Stimulated activated CD4-positive, alpha-beta T cell treated with anti-CD3 and anti-CD28 coated beads, TNF-alpha, amount 100 ng/mL, for 4 hours (primary cell): ENCODE results near the gene ELP6.
"Not testable (repeated sequence)": the region's sequence is repeated elsewhere in the genome, so short reads cannot be mapped to it uniquely, and the experiment has no call there.

ENCODE experiments used
- DNase-seq, 3 experiments: peaks; one replicate each; pipeline ENCODE4 v3.0.0-alpha.2; 2020; ENCODE audit warnings: low read depth in 3 of 3

The ELP6 gene

DNA sequence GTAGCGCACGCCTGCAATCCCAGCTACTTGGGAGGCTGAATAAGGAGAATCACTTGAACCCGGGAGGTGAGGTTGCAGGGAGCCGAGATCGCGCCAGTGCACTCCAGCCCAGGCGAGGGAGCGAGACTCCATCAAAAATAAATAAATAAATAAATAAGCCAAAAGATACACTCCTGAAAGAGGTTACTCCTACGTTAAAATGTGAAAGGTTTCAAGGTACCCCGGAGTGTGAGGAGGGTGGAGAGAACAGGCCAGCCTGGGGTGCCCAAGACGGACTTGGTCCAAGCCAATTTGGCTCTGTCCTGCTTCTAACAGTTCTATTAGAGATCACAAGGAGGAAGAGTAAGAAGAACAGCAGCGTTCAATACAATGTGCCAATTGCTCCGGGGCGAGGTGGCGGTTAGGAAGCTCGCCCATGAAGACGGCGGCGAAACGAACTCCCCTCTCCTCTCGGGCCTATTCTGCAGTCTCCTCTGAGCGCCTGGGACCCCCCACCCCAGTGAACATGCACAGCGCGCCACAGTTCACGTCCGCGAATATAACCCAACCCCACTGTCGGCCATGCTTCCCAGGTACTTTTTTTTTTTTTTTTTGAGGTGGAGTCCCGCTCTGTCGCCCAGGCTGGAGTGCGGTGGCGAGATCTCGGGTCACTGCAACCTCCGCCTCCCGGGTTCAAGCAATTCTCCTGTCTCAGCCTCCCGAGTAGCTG lies 942 bp downstream of the ELP6 start:
- peak in 1 of 3 experiments; percentile 13 for DNase-seq

DNA sequence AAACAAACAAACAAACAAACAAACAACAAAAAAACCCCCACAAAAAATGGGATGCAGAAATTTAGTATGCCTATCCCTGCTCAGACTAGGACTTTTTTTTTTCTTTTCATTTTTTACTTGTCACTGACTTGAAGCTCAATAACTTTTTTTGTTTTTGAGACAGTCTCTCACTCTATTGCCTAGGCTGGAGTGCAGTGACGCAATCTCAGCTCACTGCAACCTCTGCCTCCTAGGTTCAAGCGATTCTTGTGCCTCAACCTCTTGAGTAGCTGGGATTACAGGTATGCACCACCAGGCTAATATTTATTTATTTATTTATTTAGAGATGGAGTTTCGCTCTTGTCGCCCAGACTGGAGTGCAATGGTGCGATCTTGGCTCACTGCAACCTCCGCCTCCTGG lies 8.2 kb downstream of the ELP6 start:
- not testable (repeated sequence) for DNase-seq

DNA sequence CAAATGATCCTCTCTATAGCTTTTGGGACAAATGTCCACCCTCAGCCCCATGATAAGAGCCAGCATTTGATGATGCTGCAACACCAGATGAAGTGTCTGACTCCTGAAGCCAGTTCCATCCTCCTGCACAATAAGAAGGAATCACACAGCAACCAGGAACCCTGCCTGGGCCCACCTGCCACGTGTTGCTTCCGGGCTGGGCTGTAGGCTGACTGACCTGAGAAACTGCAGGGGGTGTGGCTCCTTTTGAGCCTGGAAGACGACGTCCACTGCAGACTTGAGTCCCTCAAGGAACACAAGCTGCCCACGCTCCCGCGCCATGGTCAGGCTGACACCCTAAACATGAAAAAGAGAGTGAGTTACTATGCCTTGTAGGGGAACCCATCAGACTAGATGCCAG lies 9.4 kb downstream of the ELP6 start:
- DNase-seq, result no peak

DNA sequence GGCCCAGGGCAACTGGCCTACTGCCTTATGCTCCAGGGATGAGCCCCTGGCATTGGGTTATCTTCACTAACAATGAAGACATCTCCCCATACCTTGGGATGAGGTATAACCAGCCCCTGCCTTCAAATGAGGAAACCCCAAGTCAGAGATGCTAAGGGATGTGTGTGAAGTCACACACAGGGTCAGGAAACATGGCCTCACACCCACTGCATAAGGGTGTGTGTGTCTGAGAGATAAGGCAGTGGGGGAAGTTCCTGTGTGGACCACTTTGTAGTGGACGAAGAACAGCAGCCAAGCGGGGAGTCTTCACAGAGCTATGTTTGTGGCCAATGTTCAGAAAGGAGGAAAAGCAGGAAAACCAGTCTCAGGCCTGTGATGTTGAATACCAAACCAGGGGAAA lies 10.5 kb downstream of the ELP6 start:
- DNase-seq, result no peak

DNA sequence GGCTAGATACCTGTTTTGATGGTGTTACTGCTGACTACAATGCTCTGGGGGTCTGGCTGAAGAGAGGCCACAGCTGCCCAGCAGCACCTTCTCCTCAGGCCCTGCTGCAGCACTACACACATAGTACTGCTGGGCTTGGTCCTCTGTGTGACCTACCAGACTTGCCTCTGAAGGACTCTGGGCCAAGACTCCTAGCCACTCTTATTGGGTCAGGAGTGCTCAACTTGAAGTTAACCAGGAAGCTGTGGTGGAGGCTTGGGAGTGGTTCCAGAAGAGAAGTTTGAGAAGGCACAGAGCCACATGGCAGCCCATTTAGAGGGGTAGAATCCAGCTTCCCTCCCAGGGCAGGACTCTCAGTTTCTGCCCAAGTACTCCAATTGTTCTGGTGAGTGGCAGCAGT lies 16.6 kb downstream of the ELP6 start:
- no peak for DNase-seq

DNA sequence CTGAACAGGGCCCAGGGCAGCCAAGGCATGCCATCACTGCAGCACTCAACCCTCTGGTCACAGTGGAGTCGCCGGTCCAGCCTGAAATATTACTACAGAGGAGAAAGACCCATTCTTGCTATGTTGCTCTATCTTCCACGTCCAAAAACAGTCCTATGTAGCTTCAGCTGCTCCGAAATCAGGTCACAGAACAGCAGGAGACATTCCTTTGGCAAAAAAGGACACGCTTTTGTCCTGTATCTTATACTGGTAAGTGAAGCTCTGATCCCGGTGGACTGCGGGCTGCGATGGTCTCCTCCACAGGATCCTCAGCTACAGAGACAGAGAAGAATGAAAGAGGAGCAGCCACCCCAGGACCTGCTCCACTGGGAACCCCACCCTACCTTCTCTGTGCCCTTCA lies 17.6 kb downstream of the ELP6 start:
- no peak for DNase-seq

DNA sequence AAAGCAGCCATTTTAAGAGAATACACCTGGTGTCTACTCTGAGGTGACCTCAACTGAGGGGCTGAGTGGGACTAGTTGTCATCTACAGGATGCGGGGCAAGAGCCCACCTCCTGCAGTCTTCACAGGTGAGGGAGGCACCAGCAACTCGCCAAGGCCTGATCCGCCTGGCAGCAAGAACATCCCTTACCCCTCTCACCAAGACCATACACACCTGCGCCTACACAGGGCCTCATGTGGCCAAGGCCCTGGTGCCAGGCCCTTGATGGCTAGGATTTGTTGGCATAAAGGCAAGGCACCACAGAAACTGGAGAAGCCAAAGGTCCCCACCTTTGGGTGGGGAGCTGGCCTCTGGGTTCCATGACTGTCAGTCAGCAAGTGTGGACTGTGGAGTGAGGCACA lies 18.4 kb downstream of the ELP6 start:
- DNase-seq, result no peak

DNA sequence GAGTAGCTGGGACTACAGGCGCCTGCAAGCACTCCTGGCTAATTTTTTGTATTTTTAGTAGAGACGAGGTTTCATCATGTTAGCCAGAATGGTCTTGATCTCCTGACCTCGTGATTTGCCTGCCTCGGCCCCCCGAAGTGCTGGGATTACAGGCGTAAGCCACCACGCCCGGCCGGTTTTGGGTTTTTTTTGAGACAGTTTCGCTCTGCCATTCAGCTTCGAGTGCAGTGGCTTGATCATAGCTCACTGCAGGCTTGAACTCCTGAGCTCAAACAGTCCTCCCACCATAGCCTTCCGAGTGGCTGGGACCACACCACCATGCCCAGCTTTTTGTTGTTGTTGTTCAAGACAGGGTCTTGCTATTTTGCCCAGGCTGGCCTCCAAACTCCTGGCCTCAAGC lies 21.7 kb downstream of the ELP6 start:
- DNase-seq, result no peak

DNA sequence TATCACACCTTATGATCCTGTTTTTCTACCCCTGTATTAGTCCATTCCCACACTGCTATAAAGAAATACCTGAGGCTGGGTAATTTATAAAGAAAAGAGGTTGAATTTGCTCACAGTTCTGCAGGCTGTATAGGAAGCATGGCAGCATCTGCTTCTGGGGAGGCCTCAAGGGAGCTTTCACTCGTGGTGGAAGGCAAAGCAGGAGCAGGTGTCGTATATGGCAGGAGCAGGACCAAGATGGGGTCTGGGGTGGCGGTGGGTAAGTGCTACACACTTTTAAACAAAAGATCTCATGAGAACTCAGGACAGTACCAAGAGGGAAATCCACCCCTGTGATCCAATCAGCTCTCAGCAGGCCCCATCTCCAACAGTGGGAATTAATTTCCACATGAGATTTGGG lies 22.3 kb downstream of the ELP6 start:
- DNase-seq, result no peak

DNA sequence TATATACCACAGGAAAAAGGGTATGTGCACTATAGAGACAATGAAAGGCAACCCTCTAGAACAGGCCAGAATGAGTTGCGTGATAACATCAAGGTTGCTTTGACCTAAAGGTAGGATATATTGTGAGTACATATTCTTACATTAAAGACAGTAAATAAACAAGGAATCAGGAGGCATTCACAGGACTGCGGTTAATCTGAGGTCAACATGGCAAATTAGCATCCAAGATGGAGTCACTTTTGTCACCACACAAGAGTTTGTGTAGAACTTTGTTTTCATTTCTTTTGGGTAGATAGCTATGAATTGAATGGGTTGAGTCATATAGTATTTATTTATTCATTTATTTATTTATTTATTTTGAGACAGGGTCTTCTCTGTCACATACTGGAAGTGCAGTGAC lies 26.2 kb downstream of the ELP6 start:
- DNase-seq, result no peak

DNA sequence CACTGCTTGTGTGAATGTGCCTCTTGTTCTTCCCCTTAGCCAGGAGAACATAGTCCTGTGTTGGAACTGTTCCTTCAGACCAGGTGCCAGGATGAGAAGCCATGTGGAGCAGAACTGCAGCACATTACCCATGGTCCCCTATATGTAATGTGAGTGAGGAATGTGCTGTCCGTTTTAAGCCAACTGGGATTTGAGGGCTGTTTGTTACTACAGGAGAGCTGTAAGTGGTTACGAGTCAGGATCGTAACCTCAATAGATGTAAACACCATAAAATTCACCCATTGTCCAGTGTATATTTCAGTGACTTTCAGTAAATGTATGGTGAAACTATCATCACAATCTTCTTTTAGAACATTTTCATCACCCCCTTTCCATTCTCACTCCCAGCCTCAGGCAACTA lies 27.7 kb downstream of the ELP6 start:
- DNase-seq, result no peak

DNA sequence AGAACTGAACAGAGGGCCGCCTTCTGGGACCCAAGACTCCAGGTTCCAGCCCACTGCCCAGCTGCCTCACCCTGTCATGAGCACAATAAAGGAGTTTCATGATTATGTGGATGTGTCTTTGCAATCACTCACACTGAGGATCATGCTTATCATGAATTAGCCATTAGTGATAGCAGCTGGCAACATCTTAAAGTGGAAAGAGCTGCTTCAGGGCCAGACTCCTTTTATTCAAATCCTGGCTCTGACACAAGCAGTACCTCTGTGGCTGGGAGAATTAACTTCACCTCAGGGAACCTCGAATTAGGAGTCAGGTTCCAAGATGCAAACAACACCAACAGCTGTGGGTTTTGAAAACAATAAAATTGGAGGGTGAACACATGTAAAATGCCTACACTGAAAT lies 31.1 kb downstream of the ELP6 start:
- DNase-seq, result no peak

DNA sequence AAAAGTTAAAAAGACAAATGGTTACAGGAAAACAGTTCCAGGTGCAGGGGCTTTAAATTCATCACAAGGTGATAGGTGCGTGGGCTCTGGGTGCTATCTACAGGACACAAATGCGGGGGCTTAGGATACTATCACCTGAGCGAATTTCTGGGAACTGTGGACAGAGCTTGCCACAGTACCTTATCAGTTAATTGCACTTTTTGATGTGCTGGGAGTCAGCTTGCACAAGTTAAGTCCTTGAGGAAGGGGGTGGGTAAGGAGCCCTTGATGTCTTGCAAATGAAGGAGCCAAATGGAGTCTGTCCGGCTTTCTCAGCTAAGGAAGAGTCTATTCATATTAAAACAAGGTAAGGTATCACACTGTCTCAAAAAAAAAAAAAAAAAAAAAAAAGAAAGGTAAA lies 31.7 kb downstream of the ELP6 start:
- DNase-seq, result not testable (repeated sequence)

DNA sequence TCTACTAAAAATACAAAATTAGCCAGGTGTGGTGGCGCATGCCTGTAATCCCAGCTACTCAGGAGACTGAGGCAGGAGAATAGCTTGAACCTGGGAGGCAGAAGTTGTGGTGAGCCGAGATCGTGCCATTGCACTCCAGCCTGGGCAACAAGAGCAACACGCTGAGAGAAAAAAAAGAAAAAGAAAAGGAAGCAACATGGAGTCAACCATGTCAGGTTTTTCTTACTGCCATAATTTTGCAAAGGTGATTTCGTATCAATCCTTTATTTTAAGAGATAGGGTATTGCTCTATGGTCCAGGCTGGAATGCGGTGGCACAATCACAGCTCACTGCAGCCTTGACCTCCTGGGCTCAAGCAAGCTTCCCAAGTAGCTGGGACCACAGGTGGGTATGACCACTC lies 33.2 kb downstream of the ELP6 start:
- DNase-seq, result not testable (repeated sequence)

DNA sequence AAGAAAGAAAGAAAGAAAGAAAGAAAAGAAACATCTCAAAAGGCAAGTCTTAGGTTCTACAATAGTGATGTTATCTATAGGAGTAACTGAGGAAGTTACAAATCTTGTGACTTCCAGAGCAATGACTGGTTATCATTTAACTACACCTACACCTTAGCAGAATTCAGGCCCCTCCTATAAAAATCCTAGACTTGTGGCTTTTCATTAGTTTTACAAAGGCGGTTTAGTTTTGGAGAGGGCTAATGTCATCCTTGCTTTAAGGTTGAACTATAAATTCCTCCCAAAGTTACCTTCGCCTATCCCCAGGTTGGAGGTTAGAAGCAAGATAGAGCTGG lies 33.7 kb downstream of the ELP6 start:
- DNase-seq, result no peak

DNA sequence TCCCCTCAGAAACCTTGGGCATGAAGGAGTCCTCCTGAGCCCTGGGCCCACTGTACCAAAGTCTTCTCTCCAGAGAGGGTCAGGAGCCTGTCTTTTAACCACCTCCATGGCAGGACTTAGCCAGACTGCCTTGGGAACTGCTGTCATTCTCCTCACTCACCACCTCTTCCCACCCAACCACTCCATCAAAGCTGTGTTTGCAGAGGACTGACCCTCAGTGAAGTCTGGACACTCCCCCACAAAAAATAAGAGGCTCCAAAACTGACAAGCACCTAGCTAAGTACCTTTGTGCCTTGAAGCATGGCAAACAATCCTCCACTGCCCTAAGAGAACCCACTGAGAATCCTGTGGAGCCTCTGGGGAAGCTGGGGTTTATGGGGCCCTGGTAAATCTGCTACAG lies 35.5 kb downstream of the ELP6 start:
- no peak for DNase-seq

DNA sequence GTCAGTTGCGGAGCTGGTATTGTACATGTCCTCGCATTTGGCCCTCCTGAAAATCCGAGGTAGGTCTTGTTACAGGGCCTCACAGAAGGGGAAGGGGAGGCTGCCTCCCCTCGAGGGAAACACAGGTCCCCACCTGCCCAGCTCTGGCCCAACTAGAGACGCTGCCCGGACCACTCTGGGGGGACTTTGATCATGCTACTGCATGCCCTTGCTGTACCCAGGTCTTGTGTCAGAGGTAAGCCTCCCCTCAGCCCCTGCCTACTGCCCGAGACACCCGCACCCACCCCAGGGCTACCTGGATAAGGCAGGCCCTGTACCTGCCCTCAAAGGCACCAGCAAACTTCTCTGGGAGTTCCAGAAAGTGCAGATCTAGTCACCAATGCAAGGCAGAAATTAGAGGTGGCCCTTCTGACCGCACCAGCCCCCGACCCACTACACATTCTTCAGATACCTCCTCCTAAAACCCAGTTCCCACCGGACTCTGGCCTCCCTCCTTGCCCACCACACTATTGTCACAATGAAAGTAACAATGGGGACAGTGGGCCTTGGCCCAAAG lies 36.8 kb downstream of the ELP6 start:
- no peak for DNase-seq

DNA sequence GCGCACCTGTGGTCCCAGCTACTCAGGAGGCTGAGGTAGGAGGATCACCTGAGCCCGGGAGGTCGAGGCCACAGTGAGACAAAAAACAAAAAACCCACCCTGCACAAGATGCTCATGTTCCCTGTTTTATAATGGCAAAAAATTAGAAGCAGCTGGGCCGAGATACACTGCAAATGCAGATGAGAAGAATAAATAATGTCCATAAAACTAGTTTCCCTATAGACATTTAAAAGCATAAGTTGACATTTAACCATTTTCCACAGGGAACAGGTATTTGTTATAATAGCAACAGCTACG lies 37.2 kb downstream of the ELP6 start:
- DNase-seq, result no peak

DNA sequence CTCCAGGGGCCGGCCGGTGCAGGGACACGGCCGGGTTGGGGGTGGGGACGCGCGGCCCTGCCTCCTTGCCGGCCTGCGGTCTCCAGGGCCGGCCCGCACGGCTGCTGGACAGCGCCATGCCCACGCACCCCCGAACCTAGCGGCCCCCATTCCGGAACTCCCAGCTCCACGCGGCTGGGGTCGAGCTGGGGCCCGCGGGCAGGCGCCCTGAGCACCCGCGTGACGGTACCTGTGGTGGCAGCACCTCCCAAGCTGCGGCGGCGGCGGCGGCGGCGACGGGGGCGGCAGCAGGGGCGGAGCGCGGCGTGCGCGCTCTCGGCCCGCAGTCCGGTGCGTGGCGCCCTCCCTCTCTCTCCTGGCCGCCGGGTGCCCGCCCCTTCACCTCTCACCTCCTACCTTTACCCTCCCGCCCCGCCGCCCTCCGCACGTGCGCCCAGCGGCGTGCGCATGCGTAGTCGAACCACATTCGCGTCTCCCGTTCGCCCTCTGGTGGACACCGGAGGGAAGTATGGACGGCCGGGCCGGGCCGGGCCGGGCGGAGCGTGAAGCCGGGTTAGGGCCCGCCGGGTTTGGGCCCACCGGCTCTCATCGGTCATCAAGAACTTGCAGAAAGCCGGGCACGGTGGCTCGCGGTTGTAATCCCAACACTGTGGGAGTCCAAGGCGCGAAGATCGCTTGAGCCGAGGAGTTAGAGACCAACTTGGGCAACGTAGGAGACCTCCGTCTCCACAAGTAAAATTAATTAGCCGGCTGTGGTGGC lies 37.8 kb downstream of the ELP6 start, which contains the start of gene SCAP:
Gene SCAP (minus strand): TSS at position 372 of the 760 bp plus-strand sequence. CDS start 32,948 bp downstream, outside the sequence.
- DNase-seq, result peak; percentile 93 to 95 (median 94)

DNA sequence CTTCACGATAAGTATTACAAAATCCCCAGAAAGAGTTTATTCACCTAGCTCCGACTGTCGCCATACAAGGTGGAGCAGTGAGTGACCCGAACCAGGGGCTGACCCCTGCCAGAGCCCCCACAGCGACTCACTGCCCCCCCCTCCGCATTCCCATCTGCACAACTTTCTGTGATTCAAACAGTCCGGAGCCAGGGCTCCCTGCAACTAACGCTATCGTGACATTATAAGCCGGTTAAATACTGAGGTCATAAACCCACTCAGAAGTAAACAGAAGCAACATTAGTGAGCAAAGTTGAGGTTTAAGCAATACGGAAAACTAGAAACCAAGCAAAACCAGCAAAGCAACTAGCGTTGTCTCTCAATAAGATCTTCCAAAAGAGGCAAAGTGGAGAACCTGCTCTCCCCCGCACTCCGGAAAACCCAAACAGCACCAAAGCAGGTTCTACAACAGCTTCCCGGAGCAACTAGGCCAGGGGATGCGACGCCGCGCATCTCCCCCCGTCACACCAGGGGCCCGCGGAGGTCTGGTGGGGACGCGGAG lies 38.4 kb downstream of the ELP6 start:
- peak in 1 of 3 experiments; percentile 22 for DNase-seq

DNA sequence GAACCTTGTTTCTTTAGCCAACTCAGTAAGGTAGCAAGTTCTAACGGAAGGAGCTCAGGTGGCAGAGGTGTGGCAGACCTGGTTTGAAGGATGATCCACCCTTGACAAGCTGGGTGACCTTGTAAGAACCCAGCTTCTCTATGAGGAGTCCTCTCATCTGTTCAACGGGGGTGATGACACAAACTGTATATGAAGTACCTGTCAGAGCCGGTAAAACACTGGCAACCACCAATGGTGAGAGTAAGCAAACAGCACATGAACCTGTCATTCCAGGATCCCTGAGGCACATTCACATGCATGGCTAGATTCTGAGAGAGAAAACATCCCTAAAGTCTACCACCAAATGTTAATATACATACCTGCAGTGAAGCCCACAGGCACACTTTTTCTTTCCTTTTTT lies 40.1 kb downstream of the ELP6 start:
- DNase-seq, result no peak

DNA sequence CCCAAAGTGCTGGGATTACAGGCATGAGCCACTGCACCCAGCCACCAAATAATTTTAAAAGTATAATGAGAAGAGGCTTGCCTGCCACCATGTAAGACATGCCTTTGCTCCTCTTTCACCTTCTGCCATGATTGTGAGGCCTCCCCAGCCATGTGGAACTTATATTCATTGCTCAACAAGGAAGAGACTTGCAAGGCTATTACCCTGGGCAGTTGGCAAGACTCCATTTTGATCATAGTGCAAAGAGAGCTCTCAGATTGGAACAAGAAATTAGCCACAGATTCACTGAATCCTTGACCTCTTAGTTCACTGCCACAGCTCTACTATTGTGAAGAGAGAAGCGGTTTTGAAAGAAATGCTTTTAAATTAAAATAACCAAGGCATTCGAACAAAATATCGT lies 43.9 kb downstream of the ELP6 start:
- DNase-seq, result no peak

DNA sequence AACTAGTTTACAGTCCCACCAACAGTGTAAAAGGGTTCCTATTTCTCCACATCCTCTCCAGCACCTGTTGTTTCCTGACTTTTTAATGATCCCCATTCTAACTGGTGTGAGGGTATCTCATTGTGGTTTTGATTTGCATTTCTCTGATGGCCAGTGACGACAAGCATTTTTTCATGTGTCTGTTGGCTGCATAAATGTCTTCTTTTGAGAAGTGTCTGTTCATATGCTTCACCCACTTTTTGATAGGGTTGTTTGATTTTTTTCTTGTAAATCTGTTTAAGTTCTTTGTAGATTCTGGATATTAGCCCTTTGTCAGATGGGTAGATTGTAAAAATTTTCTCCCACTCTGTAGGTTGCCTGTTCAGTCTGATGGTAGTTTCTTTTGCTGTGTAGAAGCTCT lies 45.2 kb downstream of the ELP6 start:
- not testable (repeated sequence) for DNase-seq
